CD4-positive, alpha-beta T cell treated with Interleukin-2 at 100 ng/mL for 4 hours (primary cell): ENCODE data around the gene UBE2O.

Experiments used
- DNase-seq: peaks from one replicate; pipeline ENCODE4 v3.0.0-alpha.2; 2020; ENCODE audit warnings: low spot score

UBE2O gene

DNA sequence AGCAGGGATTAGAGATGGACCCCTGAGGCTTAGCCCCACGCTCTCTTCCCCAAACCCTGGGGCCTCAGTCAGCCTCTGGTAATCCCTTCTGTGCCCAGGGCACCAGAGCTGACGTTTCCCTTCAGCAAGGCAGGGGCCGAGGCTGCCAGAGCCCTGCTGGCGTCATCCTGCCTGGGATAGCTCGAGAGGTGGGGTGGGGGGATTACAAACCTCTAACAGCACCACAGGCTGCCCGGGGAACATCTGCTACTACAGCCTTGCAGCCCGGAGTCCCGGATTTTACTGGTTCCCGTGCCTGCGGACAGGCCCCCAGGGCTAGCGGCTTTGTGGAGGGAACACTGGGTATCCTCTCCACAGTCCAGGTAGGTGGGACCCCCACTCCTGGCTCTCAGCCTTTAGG, 14.4 kb upstream of the UBE2O start, which contains the start of gene AANAT:
TSS of gene AANAT (plus strand) at position 238 of the 400 bp plus-strand sequence. CDS start 1,144 bp downstream, outside the sequence.
- no peak for DNase-seq

GRCh38 chr17:76466775-76467130, 13.8 kb upstream of the UBE2O start:
- DNase-seq: no peak

GRCh38 chr17:76462556-76463290, 9.8 kb upstream of the UBE2O start:
- no peak for DNase-seq

DNA sequence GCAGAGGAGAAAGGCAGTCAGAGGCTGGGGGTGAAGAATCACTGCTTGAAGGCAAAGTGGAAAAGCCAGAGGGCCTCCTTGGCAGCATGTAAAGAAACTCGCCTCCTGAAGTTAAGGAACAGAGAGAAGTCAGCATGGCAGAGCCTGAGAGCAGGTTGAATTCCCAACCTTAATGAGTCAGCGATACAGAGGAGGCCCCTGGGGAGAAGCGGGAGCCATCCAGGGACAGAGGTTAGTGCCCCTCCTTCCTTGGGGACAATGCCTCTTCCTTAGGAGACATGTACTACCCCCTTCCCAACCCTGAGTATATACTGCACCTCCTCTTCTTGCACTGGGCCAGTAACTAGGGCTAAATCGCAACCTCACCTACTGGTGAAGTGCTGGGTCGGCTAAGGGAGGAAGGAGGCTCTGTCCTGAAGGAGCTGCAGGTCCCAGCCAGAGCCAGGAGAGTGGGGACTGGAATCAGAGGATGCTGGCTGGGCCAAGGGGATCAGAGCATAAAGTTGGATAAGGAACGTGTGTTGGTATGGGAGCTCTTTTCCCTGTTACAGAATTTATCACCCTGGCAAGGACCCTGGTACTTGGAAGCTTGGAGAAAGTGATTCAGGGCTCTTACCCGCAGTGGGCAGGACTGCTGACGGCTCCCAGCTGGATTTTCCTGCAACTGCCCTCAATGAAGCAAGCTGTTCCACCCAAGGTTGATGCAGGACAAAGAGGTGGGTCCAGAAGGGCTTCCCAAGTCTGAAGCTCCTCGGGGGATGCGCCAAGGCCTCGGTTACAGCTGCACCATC, 9.0 kb upstream of the UBE2O start:
- DNase-seq: no peak

GRCh38 chr17:76459674-76460073, 6.7 kb upstream of the UBE2O start:
- no peak for DNase-seq

DNA sequence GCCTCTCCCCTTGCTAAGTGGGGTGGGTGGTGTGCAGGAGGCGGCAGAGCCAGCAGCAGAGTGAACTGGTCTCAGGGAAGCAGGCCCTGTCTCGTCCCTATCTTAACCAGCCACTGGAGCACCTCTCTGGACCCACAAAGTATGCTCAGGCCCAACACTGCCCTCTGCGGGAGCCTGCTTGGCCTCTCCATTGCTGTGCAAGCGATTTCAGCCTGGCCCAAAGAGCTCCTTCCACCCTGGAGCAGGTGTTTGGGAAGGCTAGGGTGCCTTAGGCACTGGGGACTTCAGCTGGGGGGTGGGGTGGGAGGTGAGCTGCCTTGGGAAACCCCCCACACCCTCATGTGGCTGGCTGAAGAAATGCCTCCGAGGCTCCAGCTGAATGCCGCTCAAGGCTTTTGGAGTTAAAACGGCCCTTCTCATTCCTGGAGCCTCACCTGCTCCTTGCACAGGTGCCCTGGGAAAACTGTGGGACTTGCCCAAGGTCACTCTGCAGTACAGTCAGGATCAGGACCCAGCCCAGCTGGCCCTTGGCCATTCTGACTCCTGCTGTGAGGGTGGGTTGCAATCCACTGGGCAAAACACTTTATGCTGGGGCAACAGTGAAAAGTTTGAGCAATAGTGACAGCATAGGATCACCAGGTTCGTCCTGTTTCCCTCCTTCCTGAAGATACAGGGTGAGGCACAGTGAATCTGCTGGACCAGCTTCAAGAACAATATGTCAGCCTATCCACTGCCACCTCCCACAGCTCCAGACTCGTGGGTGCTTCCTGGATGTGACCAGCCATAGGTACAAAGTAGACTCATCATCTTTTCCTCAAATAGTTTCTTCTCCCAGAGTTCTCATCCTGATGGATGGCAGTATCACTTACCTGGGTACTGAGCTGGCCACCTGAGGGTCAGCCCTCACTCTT, 5.9 kb upstream of the UBE2O start:
- DNase-seq: no peak

GRCh38 chr17:76453431-76453743, 435 bp upstream of the UBE2O start:
- DNase-seq: no peak

- DNase-seq: no peak
Observed at GRCh38 chr17:76452127-76452659, 759 bp downstream of the UBE2O start.

GRCh38 chr17:76451506-76451905, 1.4 kb downstream of the UBE2O start:
- no peak for DNase-seq

- no peak for DNase-seq
Observed at GRCh38 chr17:76449126-76449525, 3.8 kb downstream of the UBE2O start.

DNA sequence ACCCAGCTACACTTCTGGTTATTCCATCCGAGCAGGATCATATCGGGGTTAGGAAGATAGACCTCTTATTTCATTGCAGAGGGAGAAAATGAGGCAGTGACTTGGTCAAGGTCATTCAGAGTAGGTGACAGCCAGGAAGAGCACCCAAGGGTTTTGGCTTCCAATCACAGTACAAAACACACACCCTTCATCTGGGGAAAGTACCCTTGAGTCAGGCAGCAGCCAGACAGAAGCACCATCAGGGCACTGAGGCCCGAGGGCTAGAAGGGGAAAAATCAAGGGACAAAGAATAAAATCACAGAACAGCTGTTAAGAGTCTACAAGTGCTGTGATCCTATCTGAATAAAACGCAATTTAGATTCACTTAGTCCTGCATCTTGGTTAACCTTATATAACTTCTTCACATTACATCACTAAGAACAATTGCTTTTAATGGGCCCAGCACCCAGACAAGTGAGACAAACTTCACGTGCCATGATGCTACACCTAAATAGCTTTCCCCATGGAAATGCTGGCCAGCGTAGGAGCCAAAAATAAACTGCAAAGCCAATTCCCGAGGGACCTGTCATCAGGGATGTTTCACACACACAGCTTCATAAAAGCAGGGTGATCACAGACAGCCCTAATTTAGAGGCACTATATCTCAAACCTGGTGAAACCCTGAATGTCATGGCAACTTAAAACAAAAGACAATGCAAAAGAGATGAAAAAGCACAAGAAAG, 4.9 kb downstream of the UBE2O start:
- no peak for DNase-seq

DNA sequence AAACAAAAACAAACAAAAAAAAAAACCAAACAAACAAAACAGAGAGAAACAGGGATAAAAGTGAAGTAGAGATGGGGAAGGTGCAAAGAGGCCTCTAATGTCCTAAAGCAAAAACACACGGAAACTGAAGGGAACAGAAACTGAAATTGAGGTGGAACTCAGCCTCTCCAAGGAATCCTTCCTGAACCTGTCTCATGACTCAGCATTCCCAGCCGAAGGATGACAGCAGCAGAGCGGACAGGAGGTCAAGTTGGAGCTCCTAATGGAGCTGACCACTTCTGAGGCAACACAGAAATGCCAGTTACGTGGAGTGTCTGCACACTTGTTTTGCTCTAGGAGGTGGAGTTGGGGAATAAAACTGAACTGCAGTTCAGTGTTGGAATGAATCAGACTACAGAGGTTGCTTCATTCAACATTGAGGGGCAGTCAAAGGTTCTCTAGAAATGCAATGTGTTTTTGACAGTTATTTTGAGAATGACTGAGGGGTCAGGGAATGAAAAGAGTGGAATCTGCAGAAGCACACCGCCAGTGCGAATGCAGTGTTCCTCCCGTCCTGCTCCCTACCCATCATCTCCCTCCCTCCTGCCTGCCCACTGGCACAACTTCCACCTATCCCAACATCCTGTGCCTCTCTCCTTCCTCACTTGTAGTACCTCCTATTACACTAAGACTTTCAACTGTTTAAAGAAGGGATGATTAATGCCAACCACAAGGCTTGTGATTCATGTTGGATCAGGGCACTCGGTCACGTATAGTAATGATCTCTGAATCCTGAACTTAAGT, 6.3 kb downstream of the UBE2O start:
- no peak for DNase-seq

- DNase-seq: no peak
Observed at GRCh38 chr17:76445697-76446448, 7.1 kb downstream of the UBE2O start.

DNA sequence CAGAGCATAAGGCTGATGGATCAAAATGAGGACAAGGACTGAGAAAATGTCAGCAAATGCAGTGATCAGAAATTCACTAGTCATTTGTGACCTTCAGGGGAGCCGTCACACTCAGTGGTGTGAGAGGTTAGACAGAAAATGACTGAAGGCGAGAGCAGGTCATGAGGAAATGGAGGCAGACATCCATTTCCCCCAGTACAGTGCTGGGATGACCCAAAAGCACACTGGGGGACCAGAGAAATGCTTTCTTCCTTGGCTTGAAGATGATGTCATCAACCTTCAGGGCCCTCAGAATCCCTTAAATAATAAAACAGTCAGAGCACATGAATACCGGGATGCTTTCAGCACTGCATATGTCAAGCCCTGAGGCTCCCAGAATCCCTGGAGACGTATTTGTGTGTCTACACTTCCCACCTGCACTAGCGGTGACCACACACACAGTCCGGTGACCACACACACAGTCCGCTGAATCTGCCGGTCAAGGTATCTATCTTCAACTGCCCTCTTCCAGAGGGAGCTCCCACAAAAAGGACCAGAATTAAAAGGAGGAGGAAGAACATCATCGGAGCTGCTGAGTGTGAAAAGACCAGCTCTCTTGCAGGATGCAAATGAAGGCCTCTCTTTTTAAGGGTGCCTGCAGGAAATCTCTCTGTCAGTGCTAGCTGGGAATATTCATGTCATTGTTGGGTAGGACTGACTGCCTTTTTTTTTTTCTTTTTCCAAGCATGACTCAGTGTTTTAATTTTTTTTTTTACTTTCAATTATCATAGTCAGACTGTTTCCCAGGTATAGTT, 8.2 kb downstream of the UBE2O start:
- DNase-seq: no peak

DNA sequence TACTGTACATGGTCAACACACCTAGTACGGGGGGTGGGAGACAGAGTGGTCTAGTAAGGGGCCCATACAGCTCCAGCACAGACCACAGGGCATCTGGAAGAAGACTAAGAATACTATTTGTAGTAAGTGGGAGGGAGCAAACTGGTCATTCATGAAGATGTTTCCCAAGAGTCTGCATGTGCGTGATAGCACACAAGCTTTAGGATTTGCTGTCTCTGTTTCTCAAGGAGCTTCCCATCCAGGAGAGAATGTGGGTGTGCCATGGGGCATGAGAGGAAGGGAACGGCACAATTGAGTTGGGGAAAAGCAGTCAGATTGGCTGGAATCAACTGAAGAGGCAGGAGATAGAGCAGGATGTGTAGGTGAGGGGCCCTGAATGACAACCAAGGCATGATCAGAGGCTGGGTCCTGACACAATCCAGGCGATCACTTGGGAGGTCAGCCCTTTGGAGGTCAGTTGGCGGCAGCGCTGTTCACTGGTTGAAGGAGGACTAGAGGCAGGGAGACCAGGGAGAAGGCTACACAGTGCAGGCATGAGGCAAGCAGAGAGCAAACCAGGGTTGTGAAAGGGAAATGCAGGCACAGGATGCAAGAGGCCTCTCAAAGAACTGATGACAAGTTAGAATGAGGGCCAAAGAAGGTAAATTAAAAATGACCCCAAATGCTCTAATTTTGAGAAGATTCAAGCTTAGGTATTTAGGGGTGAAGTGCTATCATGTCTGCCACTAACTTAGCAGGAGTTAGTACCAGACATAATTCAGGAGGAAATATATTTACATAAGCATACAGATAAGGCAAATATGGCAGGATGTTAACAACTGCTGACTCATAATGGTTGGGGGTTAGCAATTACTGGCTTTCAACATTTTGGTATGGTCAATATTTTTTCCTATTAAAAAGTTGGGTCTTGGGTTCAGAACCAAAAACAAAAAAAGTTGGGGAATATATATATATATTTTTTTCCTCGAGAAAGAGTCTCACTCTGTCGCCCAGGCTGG, 10.3 kb downstream of the UBE2O start:
- no peak for DNase-seq

DNA sequence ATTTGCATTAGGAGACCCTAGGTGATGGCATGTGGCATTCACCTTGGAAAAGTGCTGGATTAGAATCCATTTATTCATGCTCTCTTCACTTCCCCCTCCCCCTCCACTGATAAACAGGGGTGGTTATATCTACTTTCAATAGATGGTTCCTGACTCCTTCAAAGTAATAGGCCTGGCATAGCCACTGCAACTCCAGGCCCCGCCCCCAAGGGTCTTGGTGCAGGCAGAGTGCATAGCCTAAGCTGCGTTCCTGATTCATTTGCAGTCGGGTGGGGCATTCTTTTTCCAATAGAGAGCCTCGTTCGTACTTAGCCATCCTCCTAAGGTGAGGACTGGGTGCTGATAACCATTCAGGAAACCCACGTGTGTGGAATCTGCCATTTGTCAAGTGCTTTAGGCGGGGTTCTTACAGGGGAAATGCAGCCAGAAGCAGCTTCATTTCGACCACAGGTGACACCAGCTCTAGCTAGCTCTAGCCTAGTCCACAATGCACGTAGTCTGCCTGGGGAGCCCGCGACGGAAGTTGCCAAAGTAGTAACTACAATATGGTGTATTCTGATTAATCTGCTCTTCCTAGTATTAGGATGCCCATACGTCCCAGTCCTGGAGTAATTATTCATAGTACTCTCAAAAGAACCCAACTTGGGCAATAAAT, 11.1 kb downstream of the UBE2O start:
- DNase-seq: no peak

DNA sequence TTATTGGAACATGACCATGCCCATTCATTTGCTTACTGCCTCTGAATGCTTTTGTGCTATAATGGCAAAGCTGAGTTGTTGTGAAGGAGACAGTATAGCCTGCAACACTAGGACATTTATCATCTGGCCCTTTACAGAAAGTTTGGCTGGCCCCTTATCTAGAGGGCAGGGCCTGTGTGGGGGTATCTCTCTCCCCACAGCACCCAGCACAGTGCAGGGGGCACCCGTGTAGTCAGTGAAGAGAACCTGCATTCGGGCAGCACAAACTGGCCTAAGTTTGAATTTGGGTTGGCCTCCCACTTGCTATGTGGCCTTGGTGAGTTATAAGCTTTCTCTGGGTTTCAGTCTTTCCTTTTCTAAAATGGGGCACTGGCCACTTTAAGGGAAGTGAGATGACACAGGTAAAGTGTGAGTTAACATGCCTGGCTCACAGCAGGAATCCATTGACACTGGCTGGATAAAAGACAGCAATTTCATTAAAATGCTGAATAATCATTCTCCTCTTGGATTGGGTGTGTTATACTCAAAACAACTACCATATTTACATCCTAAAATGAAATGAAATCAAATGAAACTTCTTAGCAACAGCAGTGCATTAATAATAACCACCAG, 12.1 kb downstream of the UBE2O start:
- DNase-seq: no peak
